Activated CD8-positive, alpha-beta memory T cell treated with anti-CD3 and anti-CD28 coated beads for 1 hour (primary cell): ENCODE results near the gene ARHGEF3.
"Not testable (repeated sequence)": the region's sequence is repeated elsewhere in the genome, so short reads cannot be mapped to it uniquely, and the experiment has no call there.

Source experiments
- DNase-seq, 2 donors: peaks; one replicate each; pipeline ENCODE4 v3.0.0-alpha.2; 2020; ENCODE audit warnings: low read depth in 1 of 2; ENCODE audit errors: extremely low read depth in 1 of 2

ARHGEF3 gene

DNA sequence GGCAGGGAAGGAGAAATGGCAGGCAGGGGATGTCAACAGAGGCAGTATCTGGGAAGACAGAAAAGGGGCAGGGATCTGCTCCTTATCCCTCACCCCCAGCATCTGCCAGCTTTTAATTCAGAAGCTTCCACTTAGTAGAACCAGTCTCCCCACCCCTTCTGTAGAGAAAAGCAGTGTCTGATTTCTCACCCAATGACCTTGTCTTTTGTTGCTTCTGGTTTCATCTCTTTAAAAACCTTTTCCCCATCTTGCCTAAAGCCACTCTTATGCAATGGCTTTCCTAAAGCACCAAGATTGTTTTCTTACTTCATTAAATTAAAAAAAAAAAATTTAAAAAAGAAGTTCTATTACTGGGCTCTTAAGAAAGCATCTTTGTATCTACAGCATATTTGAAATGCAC, 27.8 kb downstream of the ARHGEF3 start:
- DNase-seq: no peak

DNA sequence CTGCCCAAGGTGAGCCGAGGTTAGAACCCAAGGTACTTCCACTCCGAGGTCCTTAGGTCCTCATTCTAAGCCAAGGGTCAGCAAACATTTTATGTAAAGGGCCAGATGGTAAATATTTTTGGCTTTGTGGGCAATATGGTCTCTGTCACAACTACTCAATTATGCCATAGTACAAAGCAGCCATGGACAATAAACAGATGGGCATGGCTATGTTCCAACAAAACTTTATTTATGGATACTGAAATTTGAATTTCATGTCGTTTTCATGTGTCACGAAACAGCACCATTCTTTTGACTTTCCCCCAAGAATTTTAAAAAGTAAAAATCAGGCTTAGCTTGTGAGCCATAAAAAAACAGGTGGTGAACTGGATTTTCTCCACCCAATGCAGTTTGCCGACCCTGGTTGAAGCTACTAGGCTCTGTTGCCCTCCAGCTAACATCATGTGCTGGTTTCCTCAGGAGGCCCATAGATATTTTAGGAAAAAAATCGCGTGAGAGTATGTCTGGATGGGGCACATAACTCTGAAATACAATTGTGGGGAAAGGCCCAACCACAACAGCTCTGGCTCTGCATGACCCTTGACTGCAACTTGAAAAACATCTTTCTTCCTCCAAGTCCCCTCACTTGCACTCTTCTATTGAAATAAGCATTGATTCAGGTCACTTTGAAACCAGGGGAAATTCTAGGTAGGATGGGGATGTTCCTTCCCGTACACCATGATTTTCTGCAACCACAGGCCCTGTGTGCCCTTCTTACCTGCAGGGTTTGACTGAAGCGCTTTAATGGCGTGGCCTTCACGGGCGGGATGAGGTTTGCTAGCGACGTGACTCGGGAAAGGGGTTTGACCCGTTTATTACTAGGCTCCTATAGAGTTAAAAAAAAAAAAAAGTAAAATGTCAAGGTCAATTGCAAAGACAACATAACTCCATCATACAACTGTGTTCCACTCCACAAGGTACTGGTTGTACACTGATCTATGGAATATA, 28.5 kb downstream of the ARHGEF3 start:
- no peak for DNase-seq

GRCh38 chr3:56771376-56771775, 30.4 kb downstream of the ARHGEF3 start:
- DNase-seq: no peak

- no peak for DNase-seq
Measured at GRCh38 chr3:56769116-56769707, 32.5 kb downstream of the ARHGEF3 start.

GRCh38 chr3:56764904-56765547, 36.7 kb downstream of the ARHGEF3 start:
- no peak for DNase-seq

GRCh38 chr3:56764184-56764583, 37.6 kb downstream of the ARHGEF3 start:
- no peak for DNase-seq

GRCh38 chr3:56763233-56763632, 38.5 kb downstream of the ARHGEF3 start:
- no peak for DNase-seq

GRCh38 chr3:56762718-56763117, 39.0 kb downstream of the ARHGEF3 start:
- DNase-seq: no peak

DNA sequence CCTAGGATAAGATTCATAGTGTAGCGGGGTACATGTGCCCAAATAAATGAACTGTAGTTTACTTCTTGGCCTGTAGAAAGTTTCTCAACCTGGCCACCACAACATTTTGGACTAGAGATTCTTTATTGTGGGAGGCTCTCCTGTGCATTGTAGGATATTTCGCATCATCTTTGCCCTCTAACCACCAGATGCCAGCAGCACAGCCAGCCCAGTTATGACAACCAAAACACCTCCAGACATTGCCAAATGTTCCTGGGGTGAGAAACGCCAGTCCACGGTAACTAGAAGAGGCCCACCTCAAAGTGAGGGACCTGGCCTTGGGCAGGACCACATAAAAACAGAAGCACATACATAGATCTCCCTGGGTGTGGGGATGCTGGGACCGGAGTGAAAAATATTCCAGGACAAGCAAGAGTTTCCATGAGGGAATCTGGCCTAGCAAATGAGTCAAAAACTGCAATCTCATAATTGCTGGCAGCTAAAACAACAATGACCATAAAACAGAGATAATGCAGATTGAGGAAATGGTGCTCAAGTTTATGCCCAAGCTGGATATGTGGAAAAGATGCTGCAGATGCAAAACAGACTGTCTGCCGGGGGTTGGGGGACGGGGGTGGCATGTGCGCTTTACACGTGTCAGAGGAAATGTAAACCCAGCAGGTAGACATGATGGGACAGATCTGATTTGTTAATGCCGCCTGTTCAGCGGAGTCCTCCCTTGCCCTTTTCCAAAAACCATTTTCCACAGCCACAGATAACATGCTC, 39.7 kb downstream of the ARHGEF3 start:
- DNase-seq: no peak

DNA sequence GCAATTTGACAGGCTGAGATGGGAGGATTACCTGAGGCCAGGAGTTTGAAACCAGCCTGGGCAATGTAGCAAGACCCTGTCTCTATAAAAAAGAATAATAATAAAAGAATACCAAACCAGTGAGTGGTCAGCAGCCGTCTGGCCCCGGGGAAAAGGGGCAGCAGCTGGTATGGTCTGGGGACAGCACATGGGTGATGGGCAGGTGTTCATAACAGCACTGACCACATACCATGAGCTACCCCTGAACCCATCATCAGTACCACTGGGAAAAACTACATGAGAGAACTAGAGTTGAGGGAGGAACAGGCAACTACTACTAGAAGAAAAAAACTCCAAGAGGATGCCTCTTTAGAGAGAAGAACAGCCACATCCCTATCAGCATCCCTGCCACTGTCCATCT, 40.7 kb downstream of the ARHGEF3 start:
- DNase-seq: no peak

- DNase-seq: no peak
Measured at GRCh38 chr3:56759532-56759931, 42.2 kb downstream of the ARHGEF3 start.

DNA sequence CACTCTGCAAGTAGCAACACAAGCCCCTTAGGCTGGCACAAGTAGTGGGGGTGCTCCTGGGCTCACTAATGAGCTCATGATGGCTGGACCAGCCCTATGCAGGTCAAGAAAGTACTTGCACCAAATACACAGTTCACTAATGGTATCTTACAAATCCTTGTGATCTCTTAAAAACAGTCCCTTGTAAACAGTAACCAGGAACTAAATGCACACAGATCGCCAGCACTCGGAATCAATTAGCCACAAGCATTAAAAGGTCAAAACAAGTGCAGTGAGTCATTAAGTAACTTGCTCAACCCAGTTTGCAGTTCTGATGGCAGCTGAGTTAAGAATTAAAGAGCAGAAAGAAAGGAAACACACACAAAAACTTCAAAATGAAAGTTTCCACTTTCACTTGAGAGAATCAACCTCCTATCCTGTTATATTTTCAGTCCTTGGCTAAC, 43.2 kb downstream of the ARHGEF3 start:
- no peak for DNase-seq

DNA sequence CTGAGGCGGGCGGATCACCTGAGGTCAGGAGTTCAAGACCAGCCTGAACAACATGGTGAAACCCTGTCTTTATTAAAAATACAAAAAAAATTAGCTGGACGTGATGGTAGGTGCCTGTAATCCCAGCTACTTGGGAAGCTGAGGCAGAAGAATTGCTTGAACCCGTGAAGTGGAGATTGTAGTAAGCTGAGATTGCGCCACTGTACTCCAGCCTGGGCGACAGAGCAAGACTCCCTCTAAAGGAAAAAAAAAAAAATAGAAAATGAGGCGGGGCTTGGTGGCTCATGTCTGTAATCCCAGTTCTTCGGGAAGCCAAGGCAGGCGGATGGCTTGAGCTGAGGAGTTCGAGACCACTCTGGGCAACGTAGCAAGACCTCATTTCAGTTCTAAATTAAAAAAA, 43.7 kb downstream of the ARHGEF3 start:
- not testable (repeated sequence) for DNase-seq

GRCh38 chr3:56754741-56755417, 46.9 kb downstream of the ARHGEF3 start:
- peak in 1 of 2 donors; percentile 13 for DNase-seq

- DNase-seq: no peak
Measured at GRCh38 chr3:56753206-56753820, 48.4 kb downstream of the ARHGEF3 start.

- no peak for DNase-seq
Measured at GRCh38 chr3:56751056-56751707, 50.6 kb downstream of the ARHGEF3 start.

DNA sequence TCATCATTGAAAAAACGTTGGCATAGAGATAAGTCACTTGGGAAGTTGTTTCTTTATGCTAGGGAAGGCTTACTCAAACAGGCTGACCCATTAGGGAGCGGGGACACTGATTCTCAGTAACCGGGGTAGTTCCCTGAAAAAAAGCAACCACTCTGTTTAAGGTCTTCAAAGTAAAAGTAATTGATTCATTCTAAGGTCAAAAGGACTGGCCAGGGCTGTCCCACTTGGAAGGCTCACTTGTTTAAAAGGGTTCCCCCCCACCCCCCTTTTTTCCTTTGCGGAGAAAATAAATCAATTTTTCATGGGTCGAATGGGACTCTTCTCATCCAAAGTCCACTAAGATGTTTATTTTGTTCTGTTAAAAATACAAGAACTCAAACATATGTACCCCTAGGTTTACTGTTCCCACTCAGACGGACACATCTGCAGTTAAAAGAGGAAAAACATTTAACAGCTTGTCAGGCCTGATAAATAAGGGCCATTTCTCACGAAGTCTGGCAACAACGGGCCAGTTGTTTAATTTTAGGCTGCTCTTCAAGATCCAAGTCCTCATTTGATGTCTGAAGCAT, 53.0 kb downstream of the ARHGEF3 start:
- no peak for DNase-seq

- DNase-seq: no peak
Measured at GRCh38 chr3:56747150-56747549, 54.6 kb downstream of the ARHGEF3 start.

- no peak for DNase-seq
Measured at GRCh38 chr3:56744016-56744415, 57.7 kb downstream of the ARHGEF3 start.
